GM12865 (cell line): ENCODE data around the gene FBXO31.

Experiments
- DNase-seq: peaks from one replicate; pipeline ENCODE4 v3.0.0; 2010; ENCODE audit warnings: low read depth
- H3K4me3 ChIP-seq: 2 replicates; pipeline ENCODE4 v1.5.1; 2011; ENCODE audit warnings: mild to moderate bottlenecking, low read depth, low read length, control low read depth
- CTCF ChIP-seq: IDR thresholded peaks from 2 replicates; pipeline ENCODE4 v1.5.1; 2011; ENCODE audit warnings: low read length, control low read depth, low read depth, inconsistent platforms; ENCODE audit not compliant: insufficient read depth; ENCODE audit errors: missing control alignments

The FBXO31 gene

GRCh38 chr16:87411375-87412271 is 28.0 kb upstream of the FBXO31 start:
- TF ChIP-seq CTCF = no peak
- DNase-seq = no peak

GRCh38 chr16:87410968-87411367 is 27.4 kb upstream of the FBXO31 start:
- TF ChIP-seq CTCF = no peak
- H3K4me3 ChIP-seq = no peak overlapping the region
- no peak for DNase-seq

More at GRCh38 chr16:87411375-87412271, 28.0 kb upstream of the FBXO31 start:
- H3K4me3 ChIP-seq = no peak overlapping the region

DNA sequence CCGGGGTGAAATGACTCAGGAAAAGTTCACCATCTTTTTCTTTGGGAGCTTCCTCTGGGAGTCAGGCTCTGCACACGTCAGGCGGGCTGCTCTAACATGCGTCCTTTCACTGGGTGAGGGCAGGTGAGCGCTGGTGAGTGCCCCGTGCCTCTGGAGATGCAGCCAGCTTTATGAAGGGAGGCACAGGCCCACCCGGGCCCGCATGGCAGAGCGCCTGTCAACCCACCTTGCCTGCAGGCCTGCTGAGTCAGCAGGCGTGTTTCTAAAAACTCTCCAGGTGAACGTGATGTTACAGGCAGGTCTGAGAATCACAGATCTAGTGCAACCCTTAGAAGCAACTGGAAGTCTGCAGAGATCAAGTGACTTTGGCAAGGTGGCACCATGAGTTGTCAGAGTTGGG is 27.0 kb upstream of the FBXO31 start:
- no peak overlapping the region for H3K4me3 ChIP-seq
- TF ChIP-seq CTCF = no peak
- no peak for DNase-seq

DNA sequence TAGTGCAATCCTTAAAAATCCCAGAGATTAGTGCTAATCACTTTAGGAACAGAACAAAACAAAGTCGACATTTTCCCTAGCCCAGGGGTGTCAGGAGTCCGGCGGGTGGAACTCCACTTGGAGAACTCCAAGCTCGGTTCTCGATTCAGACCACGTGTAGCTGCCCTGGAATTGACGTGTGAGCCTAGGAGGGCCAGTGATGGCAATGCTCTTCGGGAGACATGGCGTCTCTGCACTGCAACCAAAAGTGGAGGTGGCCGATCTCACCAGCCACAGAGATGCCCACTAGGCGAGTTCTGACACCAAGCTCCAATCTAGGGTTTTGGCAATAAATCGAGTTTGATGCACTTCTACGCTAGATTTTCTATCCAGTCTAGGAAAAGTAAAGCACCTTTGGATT is 26.2 kb upstream of the FBXO31 start:
- no peak for DNase-seq
- no peak overlapping the region for H3K4me3 ChIP-seq

DNA sequence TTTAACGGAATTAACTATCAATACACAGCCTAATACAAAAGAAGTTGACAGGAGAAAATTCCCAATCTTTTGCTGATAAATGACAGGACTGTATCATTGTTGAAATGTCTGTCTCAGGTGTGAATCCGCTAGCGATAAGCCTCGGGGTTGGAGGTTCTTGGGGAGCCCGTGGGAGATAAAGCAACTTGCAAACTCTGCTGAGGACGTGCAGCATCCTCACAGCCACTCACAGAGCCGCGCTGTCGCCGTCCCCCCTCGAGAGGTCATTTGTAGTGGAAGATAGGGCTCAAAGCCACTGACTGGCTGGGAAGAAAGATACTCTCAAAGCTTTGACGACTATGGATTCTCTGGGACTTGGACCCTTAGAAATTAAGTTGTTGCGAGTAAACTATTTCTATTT is 25.6 kb upstream of the FBXO31 start:
- TF ChIP-seq CTCF = no peak
- no peak overlapping the region for H3K4me3 ChIP-seq
- DNase-seq = no peak

More for the DNA sequence above, 26.2 kb upstream of the FBXO31 start:
- no peak for TF ChIP-seq CTCF

DNA sequence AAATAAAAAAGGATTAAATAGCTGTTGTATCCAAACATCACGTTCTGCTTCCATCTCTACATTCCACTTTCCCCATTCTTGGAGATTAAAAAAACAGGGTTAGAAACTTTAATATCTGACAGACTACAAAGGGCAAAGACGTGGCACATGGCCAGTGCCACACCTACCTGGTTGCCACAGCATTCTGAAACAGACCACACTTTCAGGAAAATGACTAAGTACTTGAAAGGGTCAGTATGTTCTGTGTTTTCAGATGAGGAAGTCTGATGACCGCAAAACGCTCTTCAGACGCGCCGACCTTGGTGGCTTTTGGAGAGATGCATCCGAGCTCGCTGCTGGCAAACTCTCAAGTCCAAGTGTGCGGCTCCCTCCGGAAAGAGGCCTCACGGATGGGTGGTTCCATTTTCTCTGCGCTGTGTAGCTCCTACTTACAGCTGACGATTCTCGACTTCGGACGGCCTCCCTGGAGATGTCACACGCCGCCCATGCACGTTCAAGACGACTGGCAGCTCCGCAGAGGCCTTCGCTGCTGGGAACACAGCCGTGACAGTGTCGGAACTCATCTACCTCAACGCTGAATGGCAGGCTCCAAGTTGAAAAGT is 24.0 kb upstream of the FBXO31 start:
- TF ChIP-seq CTCF = no peak
- H3K4me3 ChIP-seq = no peak overlapping the region
- DNase-seq = peak; percentile 88

GRCh38 chr16:87406495-87407088 is 23.0 kb upstream of the FBXO31 start:
- no peak for TF ChIP-seq CTCF
- no peak for DNase-seq

More at GRCh38 chr16:87406495-87407088, 23.0 kb upstream of the FBXO31 start:
- no peak overlapping the region for H3K4me3 ChIP-seq
